Left lung (tissue), 14 donors: ENCODE data around the gene ACO1. TPM values are rescaled to one million over a fixed set of nuclear protein-coding genes. Genes with fewer than 3 reads are reported as not detected.
A peak's percentile ranks its signal among the peaks of the same experiment; 100 is the strongest.

Source experiments
- ATAC-seq: fragments of 200-7000 bp; cut with Tn5 transposase; one replicate; pipeline ENCODE4 v1.9.1; 2020; ENCODE audit warnings: moderate library complexity
- DNase-seq, 4 donors: peaks; one replicate each; pipeline ENCODE4 v3.0.0-alpha.2; 2013 to 2020
- H3K27ac ChIP-seq, 2 donors: fragments of 200-600 bp; sonication (generic) in 1 of 2; one replicate each; pipeline versions ENCODE4 v1.5.0 to v1.8.0; 2020 to 2021
- H3K27me3 ChIP-seq, 2 donors: fragments of 200-600 bp; sonication (generic) in 1 of 2; one replicate each; pipeline versions ENCODE4 v1.5.0 to v1.8.0; 2020 to 2021
- H3K36me3 ChIP-seq, 2 donors: fragments of 200-600 bp; sonication (generic) in 1 of 2; one replicate each; pipeline versions ENCODE4 v1.5.0 to v1.8.0; 2020 to 2021
- H3K4me1 ChIP-seq, 2 donors: fragments of 200-600 bp; one replicate each; pipeline ENCODE4 v1.8.0; 2021
- H3K4me3 ChIP-seq, 2 donors: fragments of 200-600 bp; sonication (generic) in 1 of 2; one replicate each; pipeline versions ENCODE4 v1.5.0 to v1.8.0; 2020 to 2021; ENCODE audit warnings: mild to moderate bottlenecking in 1 of 2
- H3K9me3 ChIP-seq, 2 donors: fragments of 200-600 bp; sonication (generic) in 1 of 2; one replicate each; pipeline versions ENCODE4 v1.5.0 to v1.8.0; 2020 to 2021
- CTCF ChIP-seq, 2 donors: fragments of 200-600 bp; sonication (generic) in 1 of 2; IDR thresholded peaks; one replicate each; pipeline versions ENCODE4 v1.5.0 to v1.8.0; 2021; ENCODE audit warnings: antibody characterized with exemption in 2 of 2
- intact Hi-C, 2 donors: fragments of 100-400 bp; cut with DNase I; formaldehyde crosslinking; loops; one replicate each; pipeline versions ENCODE4 v1.11.2 to v1.14.2; 2022
- long read RNA-seq, 12 donors: library from polyadenylated mRNA in 2 of 12; unstranded in 2 of 12; transcript quantifications; one replicate each; pipeline ENCODE4 v2.0.0 and lab custom pipeline, GENCODE V29; 2019 to 2026
- polyA plus RNA-seq, 6 donors: library from polyadenylated mRNA; unstranded; fragments of 120-200 nt; gene quantifications; one replicate each; pipeline ENCODE4 v1.2.1, GENCODE V29; 2013; ENCODE audit not compliant: insufficient read length in 6 of 6
- total RNA-seq, 2 donors: library from RNA; stranded (reverse); fragmentation: NEBNext Ultra II Directional; extraction: Animal tissue kit (Norgen Biotek cat#: 25700); gene quantifications; one replicate each; pipeline ENCODE4 v1.2.1, GENCODE V29; 2021
- donor health status: DM: no; HTN: yes; CAD: no.
- donor health status: DM: no; HTN: no; CAD: no.

ACO1 gene
- total RNA-seq (10 to 100 TPM; 40.2 to 45.1 TPM), polyA plus RNA-seq (10 to 100 TPM; 28.6 to 35.4 (median 31.5) TPM)
- long read RNA-seq, donor 1, full-length matches to known transcripts, result 3 of 8 reads
- long read RNA-seq, donor 1, partial matches to known transcripts, result 5 of 8 reads
- long read RNA-seq, donor 1, other reads (novel, unspliced or antisense), result 0 of 8 reads
- long read RNA-seq, donor 2, full-length matches to known transcripts, result 5 of 12 reads
- long read RNA-seq, donor 2, partial matches to known transcripts, result 7 of 12 reads
- long read RNA-seq, donor 2, other reads (novel, unspliced or antisense), result 0 of 12 reads
- long read RNA-seq, donor 3, full-length matches to known transcripts, result 6 of 6 reads
- long read RNA-seq, donor 3, partial matches to known transcripts, result 0 of 6 reads
- long read RNA-seq, donor 3, other reads (novel, unspliced or antisense), result 0 of 6 reads
- long read RNA-seq, donor 4, full-length matches to known transcripts, result 2 of 11 reads
- long read RNA-seq, donor 4, partial matches to known transcripts, result 8 of 11 reads
- long read RNA-seq, donor 4, other reads (novel, unspliced or antisense), result 1 of 11 reads
- long read RNA-seq, donor 5, full-length matches to known transcripts, result 5 of 10 reads
- long read RNA-seq, donor 5, partial matches to known transcripts, result 0 of 10 reads
- long read RNA-seq, donor 5, other reads (novel, unspliced or antisense), result 5 of 10 reads
- long read RNA-seq, donor 6, full-length matches to known transcripts, result 5 of 5 reads
- long read RNA-seq, donor 6, partial matches to known transcripts, result 0 of 5 reads
- long read RNA-seq, donor 6, other reads (novel, unspliced or antisense), result 0 of 5 reads
- long read RNA-seq, donor 7, full-length matches to known transcripts, result 8 of 8 reads
- long read RNA-seq, donor 7, partial matches to known transcripts, result 0 of 8 reads
- long read RNA-seq, donor 7, other reads (novel, unspliced or antisense), result 0 of 8 reads
- long read RNA-seq, donor 8, full-length matches to known transcripts, result 3 of 8 reads
- long read RNA-seq, donor 8, partial matches to known transcripts, result 5 of 8 reads
- long read RNA-seq, donor 8, other reads (novel, unspliced or antisense), result 0 of 8 reads
- long read RNA-seq, donor 9, result 0 reads
- long read RNA-seq, donor 10, full-length matches to known transcripts, result 1 of 3 reads
- long read RNA-seq, donor 10, partial matches to known transcripts, result 2 of 3 reads
- long read RNA-seq, donor 10, other reads (novel, unspliced or antisense), result 0 of 3 reads
- long read RNA-seq, donor 11, full-length matches to known transcripts, result 1 of 6 reads
- long read RNA-seq, donor 11, partial matches to known transcripts, result 5 of 6 reads
- long read RNA-seq, donor 11, other reads (novel, unspliced or antisense), result 0 of 6 reads
- long read RNA-seq, donor 12, full-length matches to known transcripts, result 2 of 14 reads
- long read RNA-seq, donor 12, partial matches to known transcripts, result 12 of 14 reads
- long read RNA-seq, donor 12, other reads (novel, unspliced or antisense), result 0 of 14 reads

- TF ChIP-seq CTCF (IDR thresholded peaks at IDR 0.05), result no peak
- H3K4me1 ChIP-seq, result peaks cover 5 to 17% of the 10 kb centered on the region in 2 donors
- H3K4me3 ChIP-seq, result peak within 1 kb of the TSS; percentile 74 to 81
- H3K9me3 ChIP-seq, result no peaks in the 10 kb centered on the region
- peak within 1 kb of the TSS; percentile 70 to 88 for H3K27ac ChIP-seq
- DNase-seq (peak; percentile 87 to 98 (median 93)), ATAC-seq (peak; percentile 99)
- intact Hi-C loops, result loop anchor here in 1 of 2 donors (10.0 kb wide), 1 partner anchor 190 kb away; the partner anchor contains the start of gene NDUFB6
- no peaks in the 10 kb centered on the region for H3K36me3 ChIP-seq
- peaks cover 0 to 22% of the 10 kb centered on the region in 2 donors for H3K27me3 ChIP-seq
Observed at GRCh38 chr9:32384364-32385151, at the start of gene ACO1. TSS of gene ACO1 (plus strand) at chr9:32384643. CDS start at chr9:32405507, 20,864 bp downstream.

GRCh38 chr9:32334916-32335895 lies 49.2 kb upstream of the ACO1 start:
- no peak for DNase-seq
- Histone ChIP-seq H3K27ac (no peak overlapping the region), H3K4me1 (no peaks in the 10 kb centered on the region), H3K4me3 (no peak overlapping the region), H3K9me3 (no peaks in the 10 kb centered on the region), H3K27me3 (no peaks in the 10 kb centered on the region), H3K36me3 (no peaks in the 10 kb centered on the region)
- TF ChIP-seq CTCF (IDR thresholded peaks at IDR 0.05), result no peak
- ATAC-seq, result no peak
- intact Hi-C loops, result no loop called here

- Histone ChIP-seq H3K36me3 (no peaks in the 10 kb centered on the region), H3K9me3 (no peaks in the 10 kb centered on the region), H3K27me3 (no peaks in the 10 kb centered on the region), H3K4me1 (no peaks in the 10 kb centered on the region), H3K27ac (no peak overlapping the region), H3K4me3 (no peak overlapping the region)
- intact Hi-C loops, result no loop called here
- DNase-seq (no peak), ATAC-seq (no peak)
- no peak for TF ChIP-seq CTCF (IDR thresholded peaks at IDR 0.05)
Observed at GRCh38 chr9:32339424-32339823, 45.0 kb upstream of the ACO1 start.
